GM10248 (cell line): ENCODE measurements around the gene FDXACB1.

Experiments used
- CTCF ChIA-PET: fragments of 300-600 bp; sonication (Branson Sonifier 250); formaldehyde crosslinking; extraction: SDS; loops from one replicate; lab custom pipeline; 2021; ENCODE audit warnings: antibody characterized with exemption; lab: Yijun Ruan, JAX
- POLR2A ChIA-PET: fragments of 350-650 bp; sonication (Branson Sonifier 250); formaldehyde crosslinking; extraction: SDS; loops from one replicate; lab custom pipeline; 2020; ENCODE audit warnings: antibody characterized with exemption; lab: Yijun Ruan, JAX
- DNase-seq: peaks from one replicate; pipeline ENCODE4 v3.0.0; 2012; ENCODE audit errors: extremely low spot score
- TF ChIP-seq, protein P1 (sequence below): IDR thresholded peaks from 2 replicates; pipeline ENCODE4 v1.5.1; 2012; ENCODE audit warnings: mild to moderate bottlenecking, low read depth; ENCODE audit errors: extremely low read depth, missing control alignments, control extremely low read depth

Gene FDXACB1

DNA sequence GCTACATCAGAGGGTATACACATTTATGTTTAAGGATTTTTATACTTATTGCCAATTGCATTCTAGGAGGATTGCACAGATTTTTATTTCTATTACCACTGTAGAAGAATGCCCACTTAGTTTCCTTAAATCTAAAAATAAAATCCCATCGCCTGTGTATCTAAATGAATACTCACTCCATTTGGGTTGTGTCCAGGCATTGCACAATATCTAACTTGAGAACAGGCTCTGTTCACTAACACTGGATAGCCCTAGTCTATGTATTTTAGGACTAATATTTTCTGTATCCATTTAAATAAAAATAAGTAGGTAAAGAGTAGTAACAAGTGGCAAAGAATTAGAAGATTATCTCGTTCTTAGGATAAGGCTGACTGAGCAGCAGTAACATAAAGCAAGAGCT is 43.8 kb upstream of the FDXACB1 start:
- TF ChIP-seq, protein P1, sequence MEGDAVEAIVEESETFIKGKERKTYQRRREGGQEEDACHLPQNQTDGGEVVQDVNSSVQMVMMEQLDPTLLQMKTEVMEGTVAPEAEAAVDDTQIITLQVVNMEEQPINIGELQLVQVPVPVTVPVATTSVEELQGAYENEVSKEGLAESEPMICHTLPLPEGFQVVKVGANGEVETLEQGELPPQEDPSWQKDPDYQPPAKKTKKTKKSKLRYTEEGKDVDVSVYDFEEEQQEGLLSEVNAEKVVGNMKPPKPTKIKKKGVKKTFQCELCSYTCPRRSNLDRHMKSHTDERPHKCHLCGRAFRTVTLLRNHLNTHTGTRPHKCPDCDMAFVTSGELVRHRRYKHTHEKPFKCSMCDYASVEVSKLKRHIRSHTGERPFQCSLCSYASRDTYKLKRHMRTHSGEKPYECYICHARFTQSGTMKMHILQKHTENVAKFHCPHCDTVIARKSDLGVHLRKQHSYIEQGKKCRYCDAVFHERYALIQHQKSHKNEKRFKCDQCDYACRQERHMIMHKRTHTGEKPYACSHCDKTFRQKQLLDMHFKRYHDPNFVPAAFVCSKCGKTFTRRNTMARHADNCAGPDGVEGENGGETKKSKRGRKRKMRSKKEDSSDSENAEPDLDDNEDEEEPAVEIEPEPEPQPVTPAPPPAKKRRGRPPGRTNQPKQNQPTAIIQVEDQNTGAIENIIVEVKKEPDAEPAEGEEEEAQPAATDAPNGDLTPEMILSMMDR, result no peak
- POLR2A ChIA-PET, result no interaction called here
- CTCF ChIA-PET, result interaction anchor here (1.5 kb wide), 1 partner anchor 9 kb away, joined by 5 read pairs; no protein-coding TSS in a partner anchor
- DNase-seq, result no peak

DNA sequence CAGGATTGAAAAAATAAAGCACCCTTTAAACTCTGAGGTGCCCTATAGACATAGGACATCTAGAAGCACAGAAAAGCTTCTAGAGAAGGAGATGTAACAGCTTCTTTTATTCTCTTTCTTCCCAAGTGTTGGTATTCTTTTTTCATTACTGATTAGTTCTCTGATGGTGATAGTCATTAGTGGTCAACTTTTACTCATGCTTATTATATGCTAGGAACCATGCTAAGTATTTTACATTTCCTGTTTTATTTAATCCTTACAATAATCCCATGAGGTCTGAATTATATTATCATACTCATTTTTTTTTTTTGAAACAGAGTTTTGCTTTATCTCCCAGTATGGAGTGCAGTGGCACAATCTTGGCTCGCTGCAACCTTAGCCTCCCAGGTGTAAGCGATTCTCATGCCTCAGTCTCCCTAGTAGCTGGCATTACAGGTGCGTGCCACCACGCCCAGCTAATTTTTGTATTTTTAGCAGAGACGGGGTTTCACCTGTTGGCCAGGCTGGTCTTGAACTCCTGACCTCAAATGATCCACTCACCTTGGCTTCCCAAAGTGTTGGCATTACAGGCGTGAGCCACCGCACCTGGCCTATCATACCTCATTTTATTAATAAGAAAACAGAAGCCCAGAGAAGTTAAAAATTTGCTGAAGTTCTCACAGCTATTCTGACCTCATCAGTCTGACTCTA is 42.7 kb upstream of the FDXACB1 start:
- POLR2A ChIA-PET, result no interaction called here
- TF ChIP-seq, protein P1, result no peak
- DNase-seq, result no peak
- CTCF ChIA-PET, result interaction anchor here (0.9 kb wide), 1 partner anchor 10 kb away, joined by 3 read pairs; no protein-coding TSS in a partner anchor

DNA sequence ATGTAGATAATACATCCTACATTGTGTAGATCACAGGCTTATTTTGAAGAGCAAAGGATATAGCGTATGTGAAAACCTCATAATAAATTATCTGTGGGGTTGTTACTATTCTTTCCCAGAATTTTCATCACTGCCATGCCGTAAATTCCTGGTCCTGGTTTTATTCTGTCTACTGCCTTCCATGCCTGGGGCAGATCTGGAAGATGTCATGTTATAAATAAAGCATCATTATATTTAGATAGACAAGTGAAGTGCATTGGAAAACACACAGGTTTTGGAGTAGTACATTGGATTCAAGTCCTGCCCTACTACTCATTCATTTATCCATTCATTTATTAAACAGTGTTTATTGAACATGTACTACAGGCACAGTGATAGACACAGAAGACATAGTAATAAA is 41.9 kb upstream of the FDXACB1 start:
- DNase-seq, result no peak
- CTCF ChIA-PET, result interaction anchor here (0.8 to 1.0 kb wide), 3 partner anchors 9 to 61 kb away, joined by 3 read pairs; partner anchors contain the start of gene CRYAB
- POLR2A ChIA-PET, result no interaction called here
- TF ChIP-seq, protein P1, result no peak

DNA sequence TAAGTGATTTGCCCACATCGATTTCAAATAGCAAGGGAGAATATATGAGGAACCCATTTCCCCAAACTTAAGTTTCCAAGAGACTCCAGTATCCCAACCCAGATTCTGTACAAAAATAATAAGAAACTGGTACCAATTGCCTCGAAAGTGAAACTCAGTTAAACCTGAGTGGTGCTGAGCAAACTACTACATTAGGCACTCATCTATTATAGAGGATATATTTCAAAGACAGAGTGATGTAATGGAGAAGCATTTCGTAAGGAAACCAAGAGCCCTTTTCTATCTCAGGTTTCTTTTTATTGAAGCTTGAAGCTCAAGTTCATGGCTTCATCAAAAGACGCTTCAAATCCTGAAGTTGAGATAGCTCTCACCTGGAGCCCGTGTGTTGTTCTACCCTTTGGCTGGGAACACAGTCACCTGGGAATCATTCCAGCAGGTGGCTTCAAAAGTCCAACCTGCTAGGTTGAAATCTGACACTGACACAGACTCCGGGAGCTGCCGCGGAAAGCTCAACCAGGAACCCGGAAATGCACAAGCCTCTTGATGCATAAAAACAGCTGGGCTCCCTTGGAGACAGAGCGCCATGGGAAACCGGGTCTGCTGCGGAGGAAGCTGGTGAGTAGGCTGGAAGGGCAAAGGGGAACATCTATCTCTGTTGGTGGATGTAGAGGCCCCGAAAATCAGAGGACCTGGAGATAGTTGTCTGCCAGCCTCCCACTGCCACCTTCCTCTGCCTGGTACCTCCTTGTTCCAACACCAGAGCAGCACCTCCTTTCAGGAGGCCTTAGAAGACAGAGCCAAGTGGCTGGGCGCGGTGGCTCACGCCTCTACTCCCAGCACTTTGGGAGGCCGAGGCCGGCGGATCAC is 39.7 kb upstream of the FDXACB1 start, which contains the start of gene C11orf52:
TSS of gene C11orf52 (plus strand) at position 524 of the 867 bp plus-strand sequence. CDS start at position 584, 60 bp downstream.
- DNase-seq, result no peak
- TF ChIP-seq, protein P1, result no peak
- POLR2A ChIA-PET, result no interaction called here
- CTCF ChIA-PET, result interaction anchor here (0.9 to 2.1 kb wide), 4 partner anchors 8 to 16 kb away, joined by 3 to 8 read pairs (median 4); no protein-coding TSS in a partner anchor

DNA sequence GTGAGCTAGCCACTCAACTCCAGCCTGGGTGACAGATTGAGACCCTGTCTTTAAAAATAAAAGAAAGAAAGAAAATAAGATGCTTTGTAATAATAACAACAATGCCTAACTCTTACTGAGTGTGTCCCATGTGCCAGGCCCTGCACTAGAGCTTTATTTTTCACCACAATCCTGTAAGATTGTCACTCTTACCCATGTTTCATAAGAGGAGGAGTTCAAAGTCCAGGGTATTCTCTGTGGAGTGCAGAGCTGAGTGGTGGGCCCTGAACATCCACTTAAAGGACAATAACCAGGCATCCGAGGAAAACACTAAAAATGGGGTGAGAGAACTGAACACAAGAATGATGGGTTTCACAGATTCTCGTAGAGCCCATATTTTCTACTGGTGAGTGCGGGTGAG is 38.8 kb upstream of the FDXACB1 start:
- POLR2A ChIA-PET, result no interaction called here
- CTCF ChIA-PET, result interaction anchor here (0.9 to 2.1 kb wide), 2 partner anchors 9 to 14 kb away, joined by 3 to 8 read pairs; no protein-coding TSS in a partner anchor
- TF ChIP-seq, protein P1, result no peak
- no peak for DNase-seq

DNA sequence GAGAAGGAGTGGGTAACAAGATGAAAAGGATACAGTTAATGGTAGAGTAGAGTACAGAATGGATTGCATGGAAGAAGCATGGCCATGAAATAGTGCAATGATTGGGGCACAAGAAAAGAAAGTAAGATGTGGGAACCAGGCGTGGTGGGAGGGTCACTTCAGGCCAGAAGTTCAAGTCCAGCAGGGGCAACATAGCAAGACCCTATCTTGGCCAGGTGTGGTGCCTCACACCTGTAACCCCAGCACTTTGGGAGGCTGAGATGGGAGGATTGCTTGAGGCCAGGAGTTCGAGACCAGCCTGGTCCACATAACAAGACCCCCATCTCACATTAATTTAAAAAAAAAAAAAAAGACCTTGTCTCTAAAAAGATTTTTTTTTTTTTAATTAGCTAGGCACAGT is 38.3 kb upstream of the FDXACB1 start:
- ChIA-PET CTCF (interaction anchor here (0.9 to 2.1 kb wide), 2 partner anchors 9 to 15 kb away, joined by 3 to 8 read pairs; no protein-coding TSS in a partner anchor), POLR2A (no interaction called here)
- DNase-seq, result no peak
- TF ChIP-seq, protein P1, result no peak
